Muscle of leg (tissue), 11 donors: Measurements from ENCODE around the gene CORO2B. TPM values are rescaled to one million over a fixed set of nuclear protein-coding genes. Genes with fewer than 3 reads are reported as not detected.
"Not testable (repeated sequence)": the region's sequence is repeated elsewhere in the genome, so short reads cannot be mapped to it uniquely, and the experiment has no call there.

Source experiments
- DNase-seq: peaks from one replicate; pipeline ENCODE4 v3.0.0; 2013
- H3K27ac ChIP-seq: one replicate; pipeline ENCODE4 v1.5.1; 2013; ENCODE audit warnings: mild to moderate bottlenecking, low read length, control low read depth
- H3K27me3 ChIP-seq: one replicate; pipeline ENCODE4 v1.6.1; 2013; ENCODE audit warnings: low read length; ENCODE audit not compliant: control insufficient read depth, insufficient read depth
- H3K36me3 ChIP-seq: one replicate; pipeline ENCODE4 v1.6.1; 2013; ENCODE audit warnings: low read length; ENCODE audit not compliant: control insufficient read depth, insufficient read depth
- H3K4me1 ChIP-seq: one replicate; pipeline ENCODE4 v1.6.1; 2013; ENCODE audit warnings: low read length; ENCODE audit not compliant: control insufficient read depth, insufficient read depth
- H3K4me3 ChIP-seq: one replicate; pipeline ENCODE4 v1.5.1; 2013; ENCODE audit warnings: low read length, control low read depth
- H3K9me3 ChIP-seq: replicated peaks from 2 replicates; pipeline ENCODE4 v1.6.1; 2013; ENCODE audit warnings: low read depth, low read length; ENCODE audit not compliant: control insufficient read depth
- WGBS: methylation state at CpG from one replicate; pipeline ENCODE4 v1.1.5; 2013; ENCODE audit warnings: missing lambda C conversion rate; ENCODE audit not compliant: insufficient coverage; 5-methylcytosine and 5-hydroxymethylcytosine counted together
- polyA plus RNA-seq, 8 donors: library from polyadenylated mRNA; unstranded; fragments of 120-200 nt; gene quantifications; one replicate each; pipeline versions ENCODE4 v1.2.1 to v1.2.3, GENCODE V29; 2013; ENCODE audit warnings: inconsistent platforms in 1 of 8, low replicate concordance in 1 of 8; ENCODE audit not compliant: insufficient read length in 8 of 8, insufficient read depth in 1 of 8
- total RNA-seq: library from RNA; stranded (reverse); fragments of 120-200 nt; gene quantifications from one replicate; pipeline ENCODE4 v1.2.4, GENCODE V29; 2013

Gene CORO2B
- total and polyA plus RNA-seq, 9 donors = 2.9 to 8.6 (median 5.3) TPM

DNA sequence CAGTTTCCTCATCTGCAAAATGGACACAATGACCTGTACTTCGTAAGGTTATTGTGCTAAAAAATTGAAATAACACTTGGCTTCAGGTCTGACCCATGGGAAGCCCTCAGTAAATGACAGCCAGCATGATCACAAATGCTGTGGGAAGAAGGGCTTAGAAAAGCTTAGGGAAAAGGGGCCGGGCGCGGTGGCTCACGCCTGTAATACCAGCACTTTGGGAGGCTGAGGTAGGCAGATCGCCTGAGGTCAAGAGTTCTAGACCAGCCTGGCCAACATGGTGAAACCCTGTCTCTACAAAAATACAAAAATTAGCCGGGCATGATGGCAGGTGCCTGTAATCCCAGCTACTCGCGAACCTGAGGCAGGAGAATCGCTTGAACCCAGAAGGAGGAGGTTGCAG, 102.0 kb downstream of the CORO2B start:
- H3K9me3 ChIP-seq, H3K27ac ChIP-seq, DNase-seq, H3K4me1 ChIP-seq, H3K36me3 ChIP-seq, H3K27me3 ChIP-seq, H3K4me3 ChIP-seq: not testable (repeated sequence)
- WGBS = 93% methylated on average over 5 of the region's 10 CpGs

GRCh38 chr15:68681836-68682235, 103.0 kb downstream of the CORO2B start:
- DNase-seq = no peak
- no peaks in the 10 kb centered on the region for H3K9me3 ChIP-seq
- no peaks in the 10 kb centered on the region for H3K27me3 ChIP-seq
- H3K4me3 ChIP-seq = no peak overlapping the region
- H3K27ac ChIP-seq = no peak overlapping the region
- no peaks in the 10 kb centered on the region for H3K4me1 ChIP-seq
- 40% methylated on average over 1 of the region's 2 CpGs for WGBS
- H3K36me3 ChIP-seq = no peaks in the 10 kb centered on the region

DNA sequence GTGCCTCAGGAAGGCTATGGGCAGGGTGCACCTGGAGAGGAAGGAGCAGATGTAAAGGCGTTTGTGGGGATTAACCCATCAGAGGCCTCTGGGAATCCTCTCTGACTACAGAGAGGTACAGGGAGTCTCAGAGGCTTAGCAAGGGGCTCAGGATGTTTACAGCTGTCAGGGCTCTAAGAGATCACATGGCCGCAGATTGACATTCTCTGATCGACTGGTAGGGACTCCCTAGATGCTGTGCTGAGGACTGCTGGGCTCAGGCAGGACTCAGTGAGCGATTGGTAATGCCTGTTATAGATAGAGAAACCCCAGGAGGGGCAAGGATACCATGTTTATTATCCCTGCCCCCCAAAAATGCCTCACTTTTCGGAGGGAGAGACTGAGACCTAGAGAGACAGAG, 103.5 kb downstream of the CORO2B start:
- 20% methylated on average over 3 of the region's 5 CpGs for WGBS
- Histone ChIP-seq H3K4me3 (no peak overlapping the region), H3K27ac (no peak overlapping the region), H3K9me3 (no peaks in the 10 kb centered on the region), H3K36me3 (no peaks in the 10 kb centered on the region), H3K27me3 (no peaks in the 10 kb centered on the region), H3K4me1 (no peaks in the 10 kb centered on the region)
- DNase-seq = no peak

DNA sequence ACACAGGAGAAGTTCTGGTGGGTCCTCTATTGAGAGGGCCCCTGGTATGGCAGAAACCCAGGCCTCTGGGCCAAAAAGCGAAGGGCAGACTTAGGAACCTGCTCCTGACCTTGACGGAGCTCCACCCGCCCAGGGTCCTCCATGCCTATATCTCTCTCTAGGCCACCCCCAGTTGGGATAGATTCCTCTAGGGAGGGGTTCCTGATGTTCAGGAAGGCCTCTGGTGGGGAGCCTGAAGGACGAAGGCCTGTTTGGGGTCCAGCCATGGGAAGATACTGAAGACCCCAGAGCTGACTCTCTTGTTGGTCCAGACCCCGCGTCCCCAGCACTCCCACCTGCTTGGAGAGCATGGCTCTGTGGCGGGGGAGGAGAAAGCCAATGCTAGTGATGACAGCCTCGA, 104.2 kb downstream of the CORO2B start:
- Histone ChIP-seq H3K27ac (no peak overlapping the region), H3K4me1 (no peaks in the 10 kb centered on the region), H3K27me3 (no peaks in the 10 kb centered on the region), H3K9me3 (no peaks in the 10 kb centered on the region), H3K4me3 (no peak overlapping the region), H3K36me3 (no peaks in the 10 kb centered on the region)
- no peak for DNase-seq
- 100% methylated on average over 3 of the region's 8 CpGs for WGBS

- Histone ChIP-seq H3K27me3 (no peaks in the 10 kb centered on the region), H3K4me3 (no peak overlapping the region), H3K9me3 (no peaks in the 10 kb centered on the region), H3K27ac (no peak overlapping the region), H3K4me1 (no peaks in the 10 kb centered on the region), H3K36me3 (no peaks in the 10 kb centered on the region)
- 93% methylated on average over 2 of the region's 2 CpGs for WGBS
- no peak for DNase-seq
Observed at GRCh38 chr15:68683551-68683950, 104.8 kb downstream of the CORO2B start.

GRCh38 chr15:68684476-68684875, 105.7 kb downstream of the CORO2B start:
- 41% methylated on average over 2 of the region's 5 CpGs for WGBS
- Histone ChIP-seq H3K36me3 (no peaks in the 10 kb centered on the region), H3K9me3 (no peaks in the 10 kb centered on the region), H3K4me3 (no peak overlapping the region), H3K27ac (no peak overlapping the region), H3K4me1 (no peaks in the 10 kb centered on the region), H3K27me3 (no peaks in the 10 kb centered on the region)
- no peak for DNase-seq

GRCh38 chr15:68687136-68687735, 108.4 kb downstream of the CORO2B start:
- Histone ChIP-seq H3K27ac (no peak overlapping the region), H3K4me1 (peaks cover 3% of the 10 kb centered on the region), H3K27me3 (no peaks in the 10 kb centered on the region), H3K36me3 (no peaks in the 10 kb centered on the region), H3K9me3 (no peaks in the 10 kb centered on the region), H3K4me3 (no peak overlapping the region)
- no peak for DNase-seq
- 78% methylated on average over 5 of the region's 8 CpGs for WGBS

GRCh38 chr15:68691705-68692104, 112.9 kb downstream of the CORO2B start:
- Histone ChIP-seq H3K27me3 (no peaks in the 10 kb centered on the region), H3K4me3 (no peak overlapping the region), H3K4me1 (peaks cover 3% of the 10 kb centered on the region), H3K27ac (no peak overlapping the region), H3K36me3 (no peaks in the 10 kb centered on the region), H3K9me3 (no peaks in the 10 kb centered on the region)
- WGBS = 32% methylated on average over 6 of the region's 6 CpGs
- no peak for DNase-seq

GRCh38 chr15:68693071-68693470, 114.3 kb downstream of the CORO2B start:
- no peak overlapping the region for H3K27ac ChIP-seq
- no peak for DNase-seq
- no peaks in the 10 kb centered on the region for H3K9me3 ChIP-seq
- no peak overlapping the region for H3K4me3 ChIP-seq
- H3K27me3 ChIP-seq = no peaks in the 10 kb centered on the region
- H3K4me1 ChIP-seq = peaks cover 3% of the 10 kb centered on the region
- no peaks in the 10 kb centered on the region for H3K36me3 ChIP-seq
- no CpG with 5 or more reads among the region's 3 CpGs for WGBS

DNA sequence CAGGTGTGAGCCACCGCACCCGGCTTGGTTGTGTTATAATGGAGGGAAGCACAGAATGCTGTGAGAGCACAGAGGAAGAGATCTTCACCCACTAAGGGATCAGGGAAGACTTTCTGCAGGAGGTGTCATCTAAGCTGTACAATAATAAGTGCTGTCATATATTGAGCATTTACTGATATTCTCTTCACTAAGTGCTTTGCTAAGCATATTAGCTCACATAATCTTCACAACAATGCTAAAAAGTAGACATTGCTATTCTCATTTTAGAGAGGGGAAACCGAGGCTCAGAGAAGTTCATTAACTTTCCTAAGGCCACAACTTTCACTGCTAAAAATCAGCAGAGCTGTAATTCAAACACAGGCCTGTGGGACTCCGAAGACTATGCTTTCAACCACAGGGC, 115.3 kb downstream of the CORO2B start:
- Histone ChIP-seq H3K27ac (no peak overlapping the region), H3K4me1 (peaks cover 9% of the 10 kb centered on the region), H3K4me3 (no peak overlapping the region), H3K27me3 (no peaks in the 10 kb centered on the region), H3K9me3 (no peaks in the 10 kb centered on the region), H3K36me3 (no peaks in the 10 kb centered on the region)
- 100% methylated on average over 1 of the region's 4 CpGs for WGBS
- no peak for DNase-seq

DNA sequence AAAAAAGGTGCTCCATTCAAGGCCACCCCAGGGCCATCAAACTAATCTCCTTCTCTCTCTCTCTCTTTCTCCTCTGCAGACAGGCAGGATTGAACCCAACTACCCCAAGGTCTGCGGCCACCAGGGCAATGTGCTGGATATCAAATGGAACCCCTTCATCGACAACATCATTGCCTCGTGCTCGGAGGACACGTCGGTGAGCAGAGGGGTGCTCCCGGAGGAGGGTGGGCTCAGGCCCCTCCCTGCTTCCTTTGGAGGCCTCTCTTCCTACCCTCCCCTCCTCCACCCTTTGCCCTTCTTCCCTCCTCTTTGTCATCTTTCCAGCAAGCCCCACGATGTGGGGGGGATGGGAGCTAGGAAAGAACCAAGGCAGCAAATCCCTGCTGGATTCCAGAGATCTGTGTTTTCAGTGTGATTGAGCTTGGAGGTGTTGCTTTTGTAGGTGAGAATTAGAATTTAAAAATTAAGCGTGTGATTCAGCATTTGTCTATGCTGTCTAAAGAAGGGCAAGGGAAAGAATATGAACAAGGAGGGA, 116.3 kb downstream of the CORO2B start:
- DNase-seq = no peak
- Histone ChIP-seq H3K9me3 (no peaks in the 10 kb centered on the region), H3K27ac (no peak overlapping the region), H3K36me3 (no peaks in the 10 kb centered on the region), H3K4me1 (peaks cover 20% of the 10 kb centered on the region), H3K4me3 (no peak overlapping the region), H3K27me3 (no peaks in the 10 kb centered on the region)
- 69% methylated on average over 8 of the region's 9 CpGs for WGBS
